PC-9 (cell line): ENCODE measurements around the gene ZNF236. TPM values are rescaled to one million over a fixed set of nuclear protein-coding genes. Genes with fewer than 3 reads are reported as not detected.

Experiments
- BruUV-seq: library from RNA; stranded (reverse); fragments of 400-500 nt; replicated peaks from 2 replicates; lab custom pipeline; 2021; lab: Mats Ljungman, UMichigan
- CTCF ChIA-PET: fragments of 300-600 bp; sonication (Branson Sonifier 250); formaldehyde crosslinking; loops from one replicate; lab custom pipeline; 2022; ENCODE audit warnings: antibody characterized with exemption; lab: Charles Lee
- POLR2A ChIA-PET: fragments of 300-600 bp; sonication (Branson Sonifier 250); formaldehyde crosslinking; loops from one replicate; lab custom pipeline; 2022; ENCODE audit warnings: antibody characterized with exemption; ENCODE audit not compliant: unreplicated experiment; lab: Charles Lee
- DNase-seq, 2 experiments: peaks; one replicate each; pipeline versions ENCODE4 v3.0.0 to v3.0.0-alpha.2; 2015 to 2022; ENCODE audit warnings: mixed read lengths in 1 of 2
- H2AFZ ChIP-seq: fragments of 200-600 bp; sonication (generic); 2 replicates; pipeline ENCODE4 v1.8.1; 2017; ENCODE audit warnings: antibody characterized with exemption
- H3F3A ChIP-seq: fragments of 200-600 bp; sonication (generic); 2 replicates; pipeline ENCODE4 v1.8.1; 2017; ENCODE audit warnings: antibody characterized with exemption, mild to moderate bottlenecking, low read depth; ENCODE audit not compliant: insufficient read depth
- H3K27ac ChIP-seq: fragments of 200-600 bp; sonication (generic); 2 replicates; pipeline ENCODE4 v1.6.1; 2016; ENCODE audit warnings: mixed run types
- H3K27me3 ChIP-seq: fragments of 200-600 bp; sonication (generic); 2 replicates; pipeline ENCODE4 v1.6.1; 2016; ENCODE audit warnings: low read depth, mixed run types; ENCODE audit not compliant: insufficient read depth
- H3K36me3 ChIP-seq: fragments of 200-600 bp; sonication (generic); 2 replicates; pipeline ENCODE4 v1.6.1; 2016; ENCODE audit warnings: low read depth, mixed run types
- H3K4me1 ChIP-seq: fragments of 200-600 bp; sonication (generic); replicated peaks from 2 replicates; pipeline ENCODE4 v1.6.1; 2016; ENCODE audit warnings: mixed run types; ENCODE audit not compliant: insufficient read depth
- H3K4me2 ChIP-seq: fragments of 200-600 bp; sonication (generic); 2 replicates; pipeline ENCODE4 v1.6.1; 2017; ENCODE audit warnings: mixed run types
- H3K4me3 ChIP-seq: fragments of 200-600 bp; sonication (generic); 2 replicates; pipeline ENCODE4 v1.6.1; 2016; ENCODE audit warnings: mixed run types
- H3K79me2 ChIP-seq: fragments of 200-600 bp; sonication (generic); 2 replicates; pipeline ENCODE4 v1.6.1; 2017; ENCODE audit warnings: low read depth, mixed run types
- H3K9me2 ChIP-seq: fragments of 200-600 bp; sonication (generic); 2 replicates; pipeline ENCODE4 v1.8.1; 2017; ENCODE audit warnings: mild to moderate bottlenecking; ENCODE audit not compliant: insufficient read depth
- H3K9me3 ChIP-seq: fragments of 200-600 bp; sonication (generic); 2 replicates; pipeline ENCODE4 v1.8.1; 2016; ENCODE audit warnings: low read depth; ENCODE audit not compliant: insufficient read depth
- H4K20me1 ChIP-seq: fragments of 200-600 bp; sonication (generic); 2 replicates; pipeline ENCODE4 v1.8.1; 2017; ENCODE audit not compliant: insufficient read depth
- CTCF ChIP-seq: fragments of 200-600 bp; sonication (generic); conservative IDR thresholded peaks from 2 replicates; pipeline ENCODE4 v1.6.1; 2017; ENCODE audit warnings: mixed run types, antibody characterized with exemption, mild to moderate bottlenecking, moderate library complexity
- EZH2 ChIP-seq: fragments of 200-600 bp; sonication (generic); IDR thresholded peaks from 2 replicates; pipeline ENCODE4 v1.8.0; 2017; ENCODE audit warnings: antibody characterized with exemption, low read depth
- intact Hi-C: fragments of 100-400 bp; cut with micrococcal nuclease; formaldehyde crosslinking; loops from one replicate; pipeline ENCODE4 v1.10.0; 2022; ENCODE audit not compliant: unreplicated experiment
- total RNA-seq: library from RNA; stranded (reverse); gene quantifications from 2 replicates; pipeline ENCODE4 v1.2.3, GENCODE V29; 2021

Gene ZNF236
- total RNA-seq, 1 experiment from 2014 or later = 10.8 TPM

GRCh38 chr18:76823161-76823538 is 793 bp downstream of the ZNF236 start:
- Histone ChIP-seq H3K9me2 (no peaks in the 10 kb centered on the region), H2AFZ (peak overlapping the region; percentile 79; the same call in 1 of the 2 replicates), H3K4me2 (peak overlapping the region; percentile 78), H3K27ac (no peak overlapping the region), H3K9me3 (no peaks in the 10 kb centered on the region), H3K27me3 (no peaks in the 10 kb centered on the region), H3K79me2 (peaks cover 83% of the 10 kb centered on the region), H3F3A (peaks cover 2% of the 10 kb centered on the region; the same call in 1 of the 2 replicates), H3K36me3 (no peaks in the 10 kb centered on the region), H4K20me1 (no peaks in the 10 kb centered on the region; the same call in 1 of the 2 replicates), H3K4me3 (peak overlapping the region; percentile 68), H3K4me1 (peaks cover 16% of the 10 kb centered on the region)
- TF ChIP-seq EZH2 (no peak), CTCF (no peak)
- intact Hi-C loops = no loop called here
- ChIA-PET POLR2A (no interaction called here), CTCF (no interaction called here)
- BruUV-seq = no TSS peak
- DNase-seq = no peak

- H3K4me1 ChIP-seq = peaks cover 16% of the 10 kb centered on the region
- H3F3A ChIP-seq = peaks cover 2% of the 10 kb centered on the region; the same call in 1 of the 2 replicates
- no peaks in the 10 kb centered on the region; the same call in 1 of the 2 replicates for H4K20me1 ChIP-seq
- peak overlapping the region; percentile 68 for H3K4me3 ChIP-seq
- peak overlapping the region; percentile 78 for H3K4me2 ChIP-seq
- no peak for DNase-seq
- H3K36me3 ChIP-seq = no peaks in the 10 kb centered on the region
- no peaks in the 10 kb centered on the region for H3K9me2 ChIP-seq
- TF ChIP-seq CTCF (no peak), EZH2 (no peak)
- no peak overlapping the region for H2AFZ ChIP-seq
- intact Hi-C loops = no loop called here
- TSS peak; percentile 54 for BruUV-seq
- no peak overlapping the region for H3K27ac ChIP-seq
- ChIA-PET POLR2A (no interaction called here), CTCF (no interaction called here)
- H3K9me3 ChIP-seq = no peaks in the 10 kb centered on the region
- no peaks in the 10 kb centered on the region for H3K27me3 ChIP-seq
- H3K79me2 ChIP-seq = peaks cover 79% of the 10 kb centered on the region
Observed at GRCh38 chr18:76823587-76824011, 1.2 kb downstream of the ZNF236 start.

- Histone ChIP-seq H3K27me3 (no peaks in the 10 kb centered on the region), H3K9me3 (no peaks in the 10 kb centered on the region), H3K9me2 (no peaks in the 10 kb centered on the region), H2AFZ (no peak overlapping the region), H3K4me3 (no peak overlapping the region; the same call in 1 of the 2 replicates), H3K79me2 (peaks cover 78% of the 10 kb centered on the region), H4K20me1 (no peaks in the 10 kb centered on the region; the same call in 1 of the 2 replicates), H3K27ac (no peak overlapping the region), H3K4me1 (peaks cover 16% of the 10 kb centered on the region), H3K36me3 (no peaks in the 10 kb centered on the region), H3F3A (peaks cover 2% of the 10 kb centered on the region; the same call in 1 of the 2 replicates), H3K4me2 (peak overlapping the region; percentile 78; the same call in 1 of the 2 replicates)
- TF ChIP-seq CTCF (no peak), EZH2 (no peak)
- DNase-seq = no peak
- intact Hi-C loops = no loop called here
- BruUV-seq = no TSS peak
- ChIA-PET CTCF (no interaction called here), POLR2A (no interaction called here)
Observed at GRCh38 chr18:76824145-76824676, 1.9 kb downstream of the ZNF236 start.
